IMR-90 (cell line): ENCODE measurements around the gene DIPK1B. TPM values are rescaled to one million over a fixed set of nuclear protein-coding genes. Genes with fewer than 3 reads are reported as not detected.

Experiments
- ATAC-seq: fragments of 200-7000 bp; cut with Tn5 transposase; 2 replicates; pipeline ENCODE4 v1.9.1; 2020; ENCODE audit warnings: low read depth, mild to moderate bottlenecking, moderate library complexity
- BruUV-seq: library from RNA; stranded (reverse); fragments of 400-500 nt; replicated peaks from 2 replicates; lab custom pipeline; 2021; lab: Mats Ljungman, UMichigan
- CTCF ChIA-PET: fragments of 300-600 bp; formaldehyde crosslinking; extraction: SDS; loops from one replicate; lab custom pipeline; 2021; ENCODE audit warnings: antibody characterized with exemption; lab: Yijun Ruan, JAX
- POLR2A ChIA-PET: fragments of 300-600 bp; sonication (Branson Sonifier 250); formaldehyde crosslinking; loops from one replicate; lab custom pipeline; 2022; ENCODE audit warnings: antibody characterized with exemption; ENCODE audit not compliant: unreplicated experiment; lab: Charles Lee
- DNase-seq: peaks from one replicate; pipeline ENCODE4 v3.0.0; 2013
- H2AFZ ChIP-seq: replicated peaks from 2 replicates; pipeline ENCODE3; 2013; ENCODE audit warnings: low read length, mild to moderate bottlenecking; ENCODE audit not compliant: poor library complexity
- H2AK5ac ChIP-seq: 2 replicates; pipeline ENCODE4 v1.6.1; 2013; ENCODE audit warnings: low read depth, low read length, inconsistent platforms
- H2AK9ac ChIP-seq: replicated peaks from 2 replicates; pipeline ENCODE3; 2013; ENCODE audit warnings: mild to moderate bottlenecking, low read depth, low read length, moderate library complexity; ENCODE audit not compliant: poor library complexity
- H2BK120ac ChIP-seq: 2 replicates; pipeline ENCODE4 v1.6.1; 2013; ENCODE audit warnings: low read depth, low read length, inconsistent platforms
- H2BK15ac ChIP-seq: 3 replicates; pipeline ENCODE4 v1.6.1; 2013; ENCODE audit warnings: low read depth, low read length, inconsistent platforms
- H2BK20ac ChIP-seq: 2 replicates; pipeline ENCODE4 v1.6.1; 2013; ENCODE audit warnings: low read depth, mild to moderate bottlenecking, inconsistent platforms, low read length, moderate library complexity
- H2BK5ac ChIP-seq: 2 replicates; pipeline ENCODE4 v1.6.1; 2013; ENCODE audit warnings: mild to moderate bottlenecking, low read depth, low read length, inconsistent platforms; ENCODE audit not compliant: poor library complexity, severe bottlenecking
- H3K14ac ChIP-seq: replicated peaks from 2 replicates; pipeline ENCODE4 v1.6.1; 2013; ENCODE audit warnings: low read depth, low read length, inconsistent platforms
- H3K18ac ChIP-seq: 2 replicates; pipeline ENCODE4 v1.6.1; 2013; ENCODE audit warnings: low read depth, low read length, control low read depth
- H3K23ac ChIP-seq: 2 replicates; pipeline ENCODE4 v1.6.1; 2013; ENCODE audit warnings: low read depth, low read length, inconsistent platforms
- H3K27ac ChIP-seq: 2 replicates; pipeline ENCODE4 v1.5.1; 2013; ENCODE audit warnings: mild to moderate bottlenecking, control low read depth, low read length; ENCODE audit not compliant: insufficient read depth
- H3K27me3 ChIP-seq: 2 replicates; pipeline ENCODE4 v1.6.1; 2013; ENCODE audit warnings: low read length; ENCODE audit not compliant: control insufficient read depth, insufficient read depth
- H3K36me3 ChIP-seq: 2 replicates; pipeline ENCODE4 v1.6.1; 2013; ENCODE audit warnings: low read length, mixed read lengths; ENCODE audit not compliant: control insufficient read depth, insufficient read depth
- H3K4ac ChIP-seq: 2 replicates; pipeline ENCODE4 v1.6.1; 2013; ENCODE audit warnings: low read depth, low read length, inconsistent platforms
- H3K4me1 ChIP-seq: 2 replicates; pipeline ENCODE4 v1.6.1; 2013; ENCODE audit warnings: low read length, mixed read lengths; ENCODE audit not compliant: control insufficient read depth, insufficient read depth
- H3K4me2 ChIP-seq: 2 replicates; pipeline ENCODE4 v1.6.1; 2013; ENCODE audit warnings: low read depth, mild to moderate bottlenecking, control low read depth, low read length, moderate library complexity
- H3K4me3 ChIP-seq: 2 replicates; pipeline ENCODE4 v1.5.1; 2013; ENCODE audit warnings: low read depth, mild to moderate bottlenecking, control low read depth, low read length, moderate library complexity; ENCODE audit not compliant: insufficient read depth
- H3K56ac ChIP-seq: 2 replicates; pipeline ENCODE4 v1.6.1; 2013; ENCODE audit warnings: low read length, inconsistent platforms; ENCODE audit not compliant: insufficient read depth; ENCODE audit errors: extremely low read depth
- H3K79me1 ChIP-seq, 2 experiments: 2 replicates each; pipeline ENCODE4 v1.6.1; 2013; ENCODE audit warnings: low read length in 2 of 2, inconsistent platforms in 1 of 2, low read depth in 1 of 2
- H3K9ac ChIP-seq: 2 replicates; pipeline ENCODE4 v1.6.1; 2013; ENCODE audit warnings: low read depth, low read length, control low read depth
- H3K9me1 ChIP-seq: 2 replicates; pipeline ENCODE4 v1.6.1; 2013; ENCODE audit warnings: low read length, inconsistent platforms; ENCODE audit not compliant: insufficient read depth
- H3K9me3 ChIP-seq: 2 replicates; pipeline ENCODE4 v1.6.1; 2013; ENCODE audit warnings: low read length; ENCODE audit not compliant: control insufficient read depth, insufficient read depth
- H4K20me1 ChIP-seq: 2 replicates; pipeline ENCODE4 v1.6.1; 2013; ENCODE audit warnings: low read length, inconsistent platforms; ENCODE audit not compliant: insufficient read depth
- H4K5ac ChIP-seq: 2 replicates; pipeline ENCODE4 v1.6.1; 2013; ENCODE audit warnings: mild to moderate bottlenecking, low read depth, low read length, control low read depth
- H4K8ac ChIP-seq, 2 experiments: 2 replicates each; pipeline ENCODE4 v1.6.1; 2013; ENCODE audit warnings: low read depth in 2 of 2, low read length in 2 of 2, control low read depth in 1 of 2, inconsistent platforms in 1 of 2
- H4K91ac ChIP-seq: 2 replicates; pipeline ENCODE4 v1.6.1; 2013; ENCODE audit warnings: low read depth, low read length, inconsistent platforms; ENCODE audit not compliant: insufficient read depth
- BHLHE40 ChIP-seq: fragments of 150-350 bp; IDR thresholded peaks from 2 replicates; pipeline ENCODE4 v1.6.1; 2016; ENCODE audit warnings: mild to moderate bottlenecking, low read depth, low read length
- CEBPB ChIP-seq: IDR thresholded peaks from 2 replicates; pipeline ENCODE4 v1.6.1; 2012; ENCODE audit warnings: low read depth, low read length, improper control_type of control experiment
- CHD1 ChIP-seq: IDR thresholded peaks from 2 replicates; pipeline ENCODE4 v1.6.1; 2012; ENCODE audit warnings: low read depth, low read length, improper control_type of control experiment
- FOS ChIP-seq: fragments of 150-350 bp; IDR thresholded peaks from 2 replicates; pipeline ENCODE4 v1.6.1; 2016; ENCODE audit warnings: low read depth, low read length
- MAFK ChIP-seq: IDR thresholded peaks from 2 replicates; pipeline ENCODE4 v1.6.1; 2012; ENCODE audit warnings: low read depth, low read length, improper control_type of control experiment
- MAZ ChIP-seq: IDR thresholded peaks from 2 replicates; pipeline ENCODE4 v1.6.1; 2012; ENCODE audit warnings: low read depth, mild to moderate bottlenecking, low read length, improper control_type of control experiment, moderate library complexity, borderline replicate concordance
- MXI1 ChIP-seq: IDR thresholded peaks from 2 replicates; pipeline ENCODE4 v1.6.1; 2012; ENCODE audit warnings: low read depth, mild to moderate bottlenecking, low read length, moderate library complexity, borderline replicate concordance
- NFE2L2 ChIP-seq: fragments of 150-350 bp; IDR thresholded peaks from 2 replicates; pipeline ENCODE4 v1.6.1; 2016; ENCODE audit warnings: low read depth, mild to moderate bottlenecking, low read length
- POLR2A ChIP-seq: IDR thresholded peaks from 2 replicates; pipeline ENCODE4 v1.6.1; 2012; ENCODE audit warnings: mild to moderate bottlenecking, low read depth, low read length
- RAD21 ChIP-seq: IDR thresholded peaks from 2 replicates; pipeline ENCODE4 v1.6.1; 2012; ENCODE audit warnings: low read length, improper control_type of control experiment
- RCOR1 ChIP-seq: IDR thresholded peaks from 2 replicates; pipeline ENCODE4 v1.6.1; 2012; ENCODE audit warnings: mild to moderate bottlenecking, low read length, improper control_type of control experiment; ENCODE audit not compliant: insufficient replicate concordance
- RFX5 ChIP-seq: IDR thresholded peaks from 2 replicates; pipeline ENCODE4 v1.8.0; 2012; ENCODE audit warnings: low read depth, mild to moderate bottlenecking, low read length, moderate library complexity
- SMC3 ChIP-seq: fragments of 150-350 bp; IDR thresholded peaks from 2 replicates; pipeline ENCODE4 v1.6.1; 2016; ENCODE audit warnings: low read depth, mild to moderate bottlenecking, antibody characterized with exemption, low read length, moderate library complexity
- WGBS, 2 experiments: methylation state at CpG; one replicate each; pipeline versions ENCODE4 v1.1.5 to v1.1.7; 2013; ENCODE audit warnings: missing lambda C conversion rate in 2 of 2; ENCODE audit not compliant: insufficient read length in 1 of 2; ENCODE audit errors: extremely low coverage in 2 of 2; 5-methylcytosine and 5-hydroxymethylcytosine counted together
- dilution Hi-C: fragments of 300-500 bp; cut with HindIII; formaldehyde crosslinking; loops from one replicate; pipeline ENCODE4 v1.14.3; 2018; ENCODE audit warnings: low sequenced_read_pairs; ENCODE audit not compliant: unreplicated experiment
- in situ Hi-C: fragments of 300-500 bp; cut with MboI; formaldehyde crosslinking; loops from 3 replicates; pipeline ENCODE4 v1.14.3; 2019; ENCODE audit warnings: low sequenced_read_pairs, inconsistent platforms, mixed read lengths
- intact Hi-C: fragments of 100-400 bp; cut with micrococcal nuclease; formaldehyde crosslinking; loops from 2 replicates; pipeline ENCODE4 v1.10.0; 2022
- polyA plus RNA-seq, 3 experiments: library from polyadenylated mRNA; depleted of rRNA; stranded (reverse); fragments of >200 nt; gene quantifications; 2 replicates each; pipeline ENCODE4 v1.2.3, GENCODE V29; 2012; ENCODE audit warnings: low replicate concordance in 1 of 3
- total RNA-seq: library from RNA; depleted of rRNA; stranded (reverse); fragments of >200 nt; gene quantifications from 2 replicates; pipeline ENCODE4 v1.2.3, GENCODE V29; 2012
- TF ChIP-seq, protein P1 (sequence below): fragments of 150-350 bp; IDR thresholded peaks from 2 replicates; pipeline ENCODE4 v1.6.1; 2016; ENCODE audit warnings: low read depth, mild to moderate bottlenecking, low read length, moderate library complexity, borderline replicate concordance
- TF ChIP-seq, protein P2 (sequence below): conservative IDR thresholded peaks from 2 replicates; pipeline ENCODE4 v1.5.1; 2012; ENCODE audit warnings: mild to moderate bottlenecking, low read depth, low read length, improper control_type of control experiment
- TF ChIP-seq, protein P3 (sequence below): fragments of 150-350 bp; IDR thresholded peaks from 2 replicates; pipeline ENCODE4 v1.6.1; 2017; ENCODE audit warnings: mild to moderate bottlenecking, antibody characterized with exemption, low read length, low read depth

DIPK1B gene
- total and polyA plus RNA-seq, 2 of the 4 experiments (the other 2 are of a cell fraction) = 3.4 to 7.1 TPM

DNA sequence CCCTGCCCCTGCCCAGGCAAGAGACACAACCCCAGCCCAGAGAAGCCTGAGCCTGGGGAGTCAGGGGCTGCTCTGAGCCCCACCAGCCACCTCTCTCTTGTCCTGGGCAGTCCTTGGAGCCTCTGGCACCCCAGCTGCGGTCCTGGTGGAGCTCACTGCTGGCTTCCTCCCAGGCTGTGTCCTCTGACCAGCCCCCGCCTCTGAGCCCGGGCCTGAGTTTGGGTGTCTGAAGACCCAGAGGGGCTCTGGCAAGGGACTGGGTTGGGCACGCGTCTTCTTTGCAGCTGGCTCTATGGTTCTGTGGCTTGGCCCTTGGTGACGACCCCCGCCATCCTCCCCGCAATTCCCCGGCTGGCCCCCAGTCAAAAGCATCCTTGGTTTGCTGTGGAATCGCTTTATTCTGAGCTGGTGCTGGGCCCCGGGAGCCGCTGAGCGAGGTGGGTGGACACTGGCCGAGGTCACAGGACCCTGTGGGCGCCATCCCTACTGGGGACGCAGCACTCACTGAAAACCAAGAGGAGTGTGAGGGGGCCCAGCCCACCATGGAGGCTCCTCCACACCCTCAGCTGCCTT is 31.4 kb downstream of the DIPK1B start:
- ATAC-seq = no peak
- 73% methylated on average over 4 of the region's 16 CpGs; no CpG with 5 or more reads in 1 of the 2 experiments for WGBS, 2 experiments
- in situ Hi-C loops (no loop called here), dilution Hi-C loops (no loop called here), intact Hi-C loops (no loop called here)
- no peak overlapping the region for H3K4me2 ChIP-seq
- no peak overlapping the region for H3K9ac ChIP-seq
- H2BK120ac ChIP-seq = no peak overlapping the region
- H3K14ac ChIP-seq = no peak overlapping the region
- DNase-seq = no peak
- TF ChIP-seq, protein P1, sequence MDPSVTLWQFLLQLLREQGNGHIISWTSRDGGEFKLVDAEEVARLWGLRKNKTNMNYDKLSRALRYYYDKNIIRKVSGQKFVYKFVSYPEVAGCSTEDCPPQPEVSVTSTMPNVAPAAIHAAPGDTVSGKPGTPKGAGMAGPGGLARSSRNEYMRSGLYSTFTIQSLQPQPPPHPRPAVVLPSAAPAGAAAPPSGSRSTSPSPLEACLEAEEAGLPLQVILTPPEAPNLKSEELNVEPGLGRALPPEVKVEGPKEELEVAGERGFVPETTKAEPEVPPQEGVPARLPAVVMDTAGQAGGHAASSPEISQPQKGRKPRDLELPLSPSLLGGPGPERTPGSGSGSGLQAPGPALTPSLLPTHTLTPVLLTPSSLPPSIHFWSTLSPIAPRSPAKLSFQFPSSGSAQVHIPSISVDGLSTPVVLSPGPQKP = no peak
- TF ChIP-seq RAD21 (no peak), MAZ (no peak), BHLHE40 (no peak), POLR2A (no peak), RCOR1 (no peak), RFX5 (no peak), FOS (no peak), CEBPB (no peak), SMC3 (no peak), MAFK (no peak), CHD1 (no peak), NFE2L2 (no peak), MXI1 (no peak)
- TF ChIP-seq, protein P2, sequence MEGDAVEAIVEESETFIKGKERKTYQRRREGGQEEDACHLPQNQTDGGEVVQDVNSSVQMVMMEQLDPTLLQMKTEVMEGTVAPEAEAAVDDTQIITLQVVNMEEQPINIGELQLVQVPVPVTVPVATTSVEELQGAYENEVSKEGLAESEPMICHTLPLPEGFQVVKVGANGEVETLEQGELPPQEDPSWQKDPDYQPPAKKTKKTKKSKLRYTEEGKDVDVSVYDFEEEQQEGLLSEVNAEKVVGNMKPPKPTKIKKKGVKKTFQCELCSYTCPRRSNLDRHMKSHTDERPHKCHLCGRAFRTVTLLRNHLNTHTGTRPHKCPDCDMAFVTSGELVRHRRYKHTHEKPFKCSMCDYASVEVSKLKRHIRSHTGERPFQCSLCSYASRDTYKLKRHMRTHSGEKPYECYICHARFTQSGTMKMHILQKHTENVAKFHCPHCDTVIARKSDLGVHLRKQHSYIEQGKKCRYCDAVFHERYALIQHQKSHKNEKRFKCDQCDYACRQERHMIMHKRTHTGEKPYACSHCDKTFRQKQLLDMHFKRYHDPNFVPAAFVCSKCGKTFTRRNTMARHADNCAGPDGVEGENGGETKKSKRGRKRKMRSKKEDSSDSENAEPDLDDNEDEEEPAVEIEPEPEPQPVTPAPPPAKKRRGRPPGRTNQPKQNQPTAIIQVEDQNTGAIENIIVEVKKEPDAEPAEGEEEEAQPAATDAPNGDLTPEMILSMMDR = no peak
- TF ChIP-seq, protein P3, sequence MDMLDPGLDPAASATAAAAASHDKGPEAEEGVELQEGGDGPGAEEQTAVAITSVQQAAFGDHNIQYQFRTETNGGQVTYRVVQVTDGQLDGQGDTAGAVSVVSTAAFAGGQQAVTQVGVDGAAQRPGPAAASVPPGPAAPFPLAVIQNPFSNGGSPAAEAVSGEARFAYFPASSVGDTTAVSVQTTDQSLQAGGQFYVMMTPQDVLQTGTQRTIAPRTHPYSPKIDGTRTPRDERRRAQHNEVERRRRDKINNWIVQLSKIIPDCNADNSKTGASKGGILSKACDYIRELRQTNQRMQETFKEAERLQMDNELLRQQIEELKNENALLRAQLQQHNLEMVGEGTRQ = no peak
- peaks cover 61% of the 10 kb centered on the region for H3K27me3 ChIP-seq
- peaks cover 3% of the 10 kb centered on the region; the same call in 1 of the 2 replicates for H3K4me1 ChIP-seq
- H3K18ac ChIP-seq = no peak overlapping the region
- H4K5ac ChIP-seq = no peak overlapping the region
- no peak overlapping the region for H2AFZ ChIP-seq
- H4K20me1 ChIP-seq = no peaks in the 10 kb centered on the region; the same call in 1 of the 2 replicates
- ChIA-PET CTCF (no interaction called here), POLR2A (no interaction called here)
- no peak overlapping the region for H2BK15ac ChIP-seq
- H2AK5ac ChIP-seq = no peak overlapping the region
- no peak overlapping the region for H3K4ac ChIP-seq
- H4K91ac ChIP-seq = no peak overlapping the region
- H3K36me3 ChIP-seq = no peaks in the 10 kb centered on the region
- no peak overlapping the region for H2AK9ac ChIP-seq
- H3K9me1 ChIP-seq = no peaks in the 10 kb centered on the region
- H4K8ac ChIP-seq = no peak overlapping the region
- H3K9me3 ChIP-seq = no peaks in the 10 kb centered on the region
- no peak overlapping the region for H3K56ac ChIP-seq
- no peak overlapping the region for H2BK5ac ChIP-seq
- no peak overlapping the region for H3K23ac ChIP-seq
- no peak overlapping the region for H3K4me3 ChIP-seq
- no peak overlapping the region for H3K27ac ChIP-seq
- H3K79me1 ChIP-seq = no peaks in the 10 kb centered on the region
- BruUV-seq = no TSS peak
- H2BK20ac ChIP-seq = no peak overlapping the region
